ENCODE data around the gene CARNS1. TPM values are rescaled to one million over a fixed set of nuclear protein-coding genes. Genes with fewer than 3 reads are reported as not detected.

Gene CARNS1
- polyA plus RNA-seq, 1 of the 3 experiments (the other 2 are of a cell fraction): 0.23 TPM

GRCh38 chr11:67418476-67419281 is 3.2 kb downstream of the CARNS1 start:
- no peaks in the 10 kb centered on the region for H3K79me2 ChIP-seq (ENCODE audit: insufficient read depth)
- DNase-seq: no peak
- no peaks in the 10 kb centered on the region for H3F3A ChIP-seq (replicated peaks; ENCODE audit: insufficient read depth)
- no peak overlapping the region for H3K9ac ChIP-seq
- WGBS (ENCODE audit: low lambda C conversion rate): 94% methylated on average over 13 of the region's 26 CpGs
- H3K4me1 ChIP-seq (ENCODE audit: control insufficient read depth in 1 of 2, insufficient read depth in 2 of 2, low read depth in 1 of 2, low read length in 1 of 2): peaks cover 8 to 9% of the 10 kb centered on the region in 2 experiments; a peak in 2 of 4 replicates
- no peaks in the 10 kb centered on the region for H3K27me3 ChIP-seq (ENCODE audit: insufficient read depth)
- no peaks in the 10 kb centered on the region for H3K9me2 ChIP-seq
- ChIA-PET CTCF (interaction anchor here (0.9 kb wide), 1 partner anchor 32 kb away, joined by 3 read pairs; no protein-coding TSS in a partner anchor), POLR2A (interaction anchor here (1.1 kb wide), 1 partner anchor 13 kb away, joined by 3 read pairs; no protein-coding TSS in a partner anchor)
- H3K4me2 ChIP-seq: no peak overlapping the region
- H3K27ac ChIP-seq (ENCODE audit: low read depth in 2 of 2, low read length in 1 of 2): no peak overlapping the region
- no peak overlapping the region for H3K4me3 ChIP-seq (ENCODE audit: low read depth in 2 of 2, low read length in 1 of 2)
- H3K36me3 ChIP-seq (replicated peaks in 1 of 2; ENCODE audit: control insufficient read depth in 1 of 2, insufficient read depth in 2 of 2, low read length in 1 of 2): no peaks in the 10 kb centered on the region
- H2AFZ ChIP-seq (ENCODE audit: low read depth): no peak overlapping the region
- no peaks in the 10 kb centered on the region for H3K9me3 ChIP-seq
- H4K20me1 ChIP-seq (ENCODE audit: insufficient read depth): no peaks in the 10 kb centered on the region
- TF ChIP-seq MEF2A (IDR thresholded peaks at IDR 0.05; ENCODE audit: borderline replicate concordance, low read depth) (no peak), GATA2 (CRISPR knock-in tag; IDR thresholded peaks at IDR 0.05) (no peak), REST (IDR thresholded peaks at IDR 0.05; ENCODE audit: low read depth, low read length) (no peak), MAX (IDR thresholded peaks at IDR 0.05; ENCODE audit: low read depth) (no peak), JUND (IDR thresholded peaks at IDR 0.05) (no peak), YY1 (IDR thresholded peaks at IDR 0.05; ENCODE audit: low read depth) (no peak), MXI1 (IDR thresholded peaks at IDR 0.05; ENCODE audit: low read depth, low read length) (no peak), USF1 (IDR thresholded peaks at IDR 0.05; ENCODE audit: borderline replicate concordance, low read depth) (no peak), IRF3 (IDR thresholded peaks at IDR 0.05; ENCODE audit: low read depth, low read length) (no peak), FOSL2 (IDR thresholded peaks at IDR 0.05; ENCODE audit: borderline replicate concordance, low read depth) (no peak), PBX3 (IDR thresholded peaks at IDR 0.05) (no peak), ZBTB33 (IDR thresholded peaks at IDR 0.05; ENCODE audit: borderline replicate concordance, low read depth) (no peak), EZH2phosphoT487 (IDR thresholded peaks at IDR 0.05; ENCODE audit: borderline replicate concordance, low read depth) (no peak), ELF1 (IDR thresholded peaks at IDR 0.05) (no peak), RFX5 (IDR thresholded peaks at IDR 0.05; ENCODE audit: low read length) (no peak), CHD2 (IDR thresholded peaks at IDR 0.05; ENCODE audit: low read length, partially characterized antibody) (no peak), GABPA (IDR thresholded peaks at IDR 0.05; ENCODE audit: low read depth) (no peak), CTCF (IDR thresholded peaks at IDR 0.05) (no peak), FOXM1 (IDR thresholded peaks at IDR 0.05; ENCODE audit: low read depth) (no peak), TEAD4 (IDR thresholded peaks at IDR 0.05; ENCODE audit: borderline replicate concordance, insufficient read depth) (no peak)
